NT2/D1 (cell line): Measurements from ENCODE around the gene WT1.

Experiments
- YY1 ChIP-seq: IDR thresholded peaks from 2 replicates; pipeline ENCODE4 v1.6.1; 2011; ENCODE audit not compliant: insufficient read length, insufficient read depth
- ZNF274 ChIP-seq: IDR thresholded peaks from 2 replicates; pipeline ENCODE4 v1.6.1; 2011; ENCODE audit warnings: mild to moderate bottlenecking, low read depth, low read length

GRCh38 chr11:32433914-32434355 lies 1.4 kb downstream of the WT1 start:
- no peak for TF ChIP-seq ZNF274
- no peak for TF ChIP-seq YY1
